GM21737 (cell line): Measurements from ENCODE around the gene AXDND1.
"Not testable (repeated sequence)": the region's sequence is repeated elsewhere in the genome, so short reads cannot be mapped to it uniquely, and the experiment has no call there.

Experiments
- ATAC-seq: cut with Tn5 transposase; IDR thresholded peaks from one replicate; pipeline ENCODE4 v1.9.1; 2021; ENCODE audit warnings: mild to moderate bottlenecking, moderate library complexity; ENCODE audit not compliant: unreplicated experiment

Gene AXDND1

DNA sequence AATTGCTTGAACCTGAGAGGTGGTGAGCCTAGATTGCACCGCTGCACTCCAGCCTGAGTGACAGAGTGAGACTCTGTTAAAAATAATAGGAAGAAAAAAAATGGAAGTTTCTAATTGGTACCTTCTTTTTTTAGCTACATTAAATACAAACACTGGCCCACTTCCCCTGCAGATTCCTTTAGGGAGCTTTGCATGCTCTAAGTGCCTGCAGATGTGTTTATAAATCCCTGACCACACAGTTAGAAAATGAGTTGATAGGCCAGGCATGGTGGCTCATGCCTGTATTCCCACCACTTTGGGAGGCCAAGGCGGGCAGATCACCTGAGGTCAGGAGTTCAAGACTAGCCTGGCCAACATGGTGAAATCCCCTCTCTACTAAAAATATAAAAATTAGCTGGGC is 4.1 kb upstream of the AXDND1 start:
- not testable (repeated sequence) for ATAC-seq

DNA sequence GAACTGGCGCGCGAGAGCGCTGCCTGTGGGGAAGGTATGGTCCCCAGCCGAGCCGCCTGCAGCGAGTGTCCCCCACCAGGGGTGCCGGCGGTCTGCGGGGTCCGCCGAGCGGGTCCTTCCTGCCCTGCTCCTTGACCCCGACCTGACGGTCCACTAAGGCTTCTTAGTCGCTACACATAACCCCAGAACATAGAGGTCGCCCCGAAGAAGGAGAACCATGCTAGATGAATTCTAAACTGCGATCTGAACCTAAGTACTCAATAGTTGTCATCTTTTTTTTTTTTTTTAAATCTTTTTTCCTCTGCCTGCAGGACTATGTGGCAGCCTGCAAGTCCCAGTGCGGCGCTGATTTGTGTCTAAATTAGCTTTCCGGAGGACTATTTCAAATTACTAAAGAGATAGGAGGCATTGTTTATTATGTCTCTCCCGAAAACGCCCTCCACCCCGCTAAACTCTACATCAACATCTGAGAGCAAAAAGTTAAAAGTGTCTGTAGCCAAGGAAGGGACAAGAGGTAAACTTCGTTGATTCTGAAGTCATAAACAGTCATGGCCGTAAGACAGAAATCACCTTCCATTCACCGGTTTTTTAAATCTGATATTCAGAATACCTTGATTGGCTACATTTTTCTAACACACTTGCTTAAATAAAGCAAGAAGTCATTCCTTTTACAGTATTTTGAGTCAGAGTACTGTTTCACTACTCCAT is 476 bp downstream of the AXDND1 start:
- peak; percentile 2 for ATAC-seq

DNA sequence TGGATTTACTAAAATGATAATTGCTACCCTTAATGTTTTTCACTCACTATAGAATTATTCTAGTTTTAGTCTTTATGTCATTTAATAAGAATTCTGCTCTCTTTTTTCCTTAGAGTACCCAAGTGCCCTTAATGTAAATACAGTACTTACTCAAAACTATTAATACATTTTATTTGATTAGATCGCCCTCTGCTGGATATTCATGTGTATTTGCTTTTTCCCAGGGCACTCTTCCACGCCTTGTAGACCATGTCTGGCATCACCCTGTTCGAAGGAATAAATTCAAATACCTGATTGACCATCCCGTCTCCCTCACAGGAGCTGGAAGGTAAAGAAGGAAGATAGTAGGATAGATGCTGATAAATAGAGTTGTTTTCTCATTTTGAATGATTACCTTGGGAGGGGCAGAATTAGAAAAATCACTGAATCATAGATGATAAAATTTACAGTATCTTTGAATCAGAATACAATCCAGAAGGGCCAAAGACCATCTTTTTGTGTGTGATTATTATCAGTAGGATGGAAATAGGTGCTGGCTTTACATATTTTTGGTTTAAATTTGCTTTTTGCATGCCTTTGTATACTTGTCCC is 4.1 kb downstream of the AXDND1 start:
- ATAC-seq: no peak

DNA sequence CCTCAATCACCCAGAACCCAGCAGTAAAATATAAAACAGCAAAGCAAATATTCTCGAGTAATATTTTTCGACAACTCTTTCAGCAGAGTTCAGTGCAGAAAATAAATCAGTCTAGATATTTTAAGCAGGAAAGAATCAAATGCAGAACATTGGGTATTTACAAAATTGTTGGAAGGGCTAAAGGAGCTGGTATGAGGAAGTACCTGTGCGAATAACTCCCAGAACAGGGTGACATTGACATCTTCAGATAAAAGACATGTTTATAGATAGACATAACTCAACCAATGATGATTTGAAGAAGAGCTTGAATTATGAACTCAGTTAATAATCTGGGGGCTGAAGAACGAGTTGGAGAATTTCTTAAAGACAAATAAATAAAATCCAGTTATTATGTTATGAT is 6.4 kb downstream of the AXDND1 start:
- no peak for ATAC-seq

DNA sequence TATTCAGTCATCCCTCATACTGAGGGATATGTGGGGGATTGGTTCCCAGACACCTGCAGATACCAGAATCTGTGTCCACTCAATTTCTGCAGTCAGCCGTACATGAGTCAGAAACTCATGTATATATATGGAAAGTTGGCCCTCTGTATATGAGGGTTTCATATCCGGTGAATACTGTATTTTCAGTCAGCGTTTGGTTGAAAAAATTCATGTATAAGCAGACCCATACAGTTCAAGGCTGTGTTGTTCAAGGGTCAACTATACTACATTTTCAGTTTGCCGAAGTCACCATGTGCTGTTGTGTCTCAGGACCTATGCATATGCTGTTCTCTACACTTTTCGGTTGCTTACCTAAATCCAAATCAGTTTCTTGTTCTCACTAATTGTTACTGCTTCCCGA is 10.5 kb downstream of the AXDND1 start:
- no peak for ATAC-seq

DNA sequence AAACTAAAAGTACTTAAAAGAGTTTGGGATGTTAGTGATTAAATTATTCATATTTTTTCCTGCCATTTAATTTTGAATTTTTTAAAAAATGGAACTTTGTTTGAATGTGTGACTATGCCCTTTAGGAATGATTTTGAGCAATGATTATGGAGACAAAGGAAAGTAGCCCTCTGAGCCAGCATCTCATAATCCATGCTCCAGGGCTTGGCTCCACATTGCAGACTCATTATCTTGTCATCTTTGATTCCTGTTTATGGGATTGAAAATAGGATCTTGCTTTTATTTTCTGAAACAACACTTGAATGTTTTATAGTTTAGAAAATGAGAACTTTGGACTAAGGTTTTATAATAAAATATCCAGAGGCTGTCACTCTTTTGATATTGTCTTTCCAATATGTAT is 14.5 kb downstream of the AXDND1 start:
- no peak for ATAC-seq

DNA sequence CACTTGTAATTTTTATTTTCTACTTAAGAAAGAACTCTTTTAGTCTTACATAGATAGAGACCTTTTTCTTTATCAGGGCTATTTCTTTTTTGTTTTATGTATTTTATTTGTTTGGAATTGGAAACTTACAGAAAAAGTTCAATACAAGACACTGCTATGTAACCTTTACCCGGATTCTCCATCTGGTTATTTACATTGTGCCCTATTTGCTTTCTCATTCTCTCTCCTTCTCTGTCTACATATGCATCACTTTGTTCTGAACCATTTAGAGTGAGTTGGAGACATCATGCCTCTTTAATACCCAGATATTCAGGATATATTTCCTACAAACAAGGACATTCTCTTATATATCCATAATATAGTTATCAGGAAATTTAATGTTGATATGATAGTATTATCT is 18.3 kb downstream of the AXDND1 start:
- ATAC-seq: no peak

DNA sequence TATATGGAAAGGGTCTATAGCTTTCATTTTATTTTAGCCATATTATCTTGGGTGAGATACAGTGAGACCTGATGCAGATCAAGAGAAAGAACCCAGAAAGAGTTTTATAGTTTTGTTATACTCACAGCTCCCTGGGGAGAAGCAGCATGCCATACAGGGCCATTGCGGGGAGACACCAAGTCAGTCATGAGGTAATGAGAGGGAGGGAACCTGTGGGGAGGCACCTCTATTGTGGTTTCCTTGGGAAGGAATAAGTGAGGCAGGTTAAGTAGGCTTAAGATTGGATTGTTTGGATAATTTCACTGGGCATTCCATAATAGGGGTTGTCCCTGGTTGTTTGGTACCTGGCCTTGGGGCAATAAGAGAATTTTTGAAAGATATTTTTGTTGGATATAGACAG is 19.7 kb downstream of the AXDND1 start:
- no peak for ATAC-seq

DNA sequence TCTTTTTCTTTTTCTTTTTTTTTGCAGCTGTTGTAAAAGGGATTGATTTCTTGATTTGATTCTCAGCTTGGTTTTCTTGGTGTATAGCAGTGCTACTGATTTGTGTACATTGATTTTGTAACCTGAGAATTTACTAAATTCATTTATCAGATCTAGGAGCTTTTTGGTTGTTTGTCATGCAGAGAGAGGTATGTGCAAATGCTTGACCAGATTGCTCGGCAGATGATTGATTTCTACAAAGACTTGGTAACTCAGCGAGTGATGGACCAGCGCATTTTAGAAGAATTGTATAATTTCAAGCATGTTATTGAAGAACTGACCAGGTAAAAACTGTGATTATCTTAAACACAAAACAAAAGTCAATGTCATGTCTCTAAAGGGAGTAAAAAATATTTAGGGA is 27.9 kb downstream of the AXDND1 start:
- no peak for ATAC-seq

DNA sequence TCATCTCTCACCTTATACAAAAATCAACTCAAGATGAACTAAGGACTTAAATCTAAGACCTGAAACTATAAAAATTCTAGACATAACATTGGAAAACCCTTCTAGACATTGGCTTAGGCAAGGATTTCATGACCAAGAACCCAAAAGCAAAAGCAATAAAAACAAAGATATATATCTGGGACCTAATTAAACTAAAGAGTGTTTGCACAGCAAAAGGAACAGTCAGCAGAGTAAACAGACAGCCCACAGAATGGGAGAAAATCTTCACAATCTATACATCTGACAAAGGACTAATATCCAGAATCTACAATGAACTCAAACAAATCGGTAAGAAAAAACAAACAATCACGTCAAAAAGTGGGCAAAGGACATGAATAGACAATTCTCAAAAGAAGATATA is 33.6 kb downstream of the AXDND1 start:
- not testable (repeated sequence) for ATAC-seq

DNA sequence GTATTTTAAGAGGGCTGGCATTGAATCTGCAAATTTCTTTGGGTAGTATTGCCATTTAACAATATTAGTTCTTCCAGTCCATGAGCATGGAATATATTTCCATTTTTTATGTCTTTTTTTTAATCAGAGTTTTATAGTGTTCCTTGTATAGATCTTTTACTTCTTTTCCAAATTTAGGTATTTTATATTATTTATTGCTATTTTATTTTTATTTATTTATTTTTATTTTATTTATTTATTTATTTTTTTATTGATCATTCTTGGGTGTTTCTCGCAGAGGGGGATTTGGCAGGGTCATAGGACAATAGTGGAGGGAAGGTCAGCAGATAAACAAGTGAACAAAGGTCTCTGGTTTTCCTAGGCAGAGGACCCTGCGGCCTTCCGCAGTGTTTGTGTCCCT is 52.0 kb downstream of the AXDND1 start:
- ATAC-seq: not testable (repeated sequence)

DNA sequence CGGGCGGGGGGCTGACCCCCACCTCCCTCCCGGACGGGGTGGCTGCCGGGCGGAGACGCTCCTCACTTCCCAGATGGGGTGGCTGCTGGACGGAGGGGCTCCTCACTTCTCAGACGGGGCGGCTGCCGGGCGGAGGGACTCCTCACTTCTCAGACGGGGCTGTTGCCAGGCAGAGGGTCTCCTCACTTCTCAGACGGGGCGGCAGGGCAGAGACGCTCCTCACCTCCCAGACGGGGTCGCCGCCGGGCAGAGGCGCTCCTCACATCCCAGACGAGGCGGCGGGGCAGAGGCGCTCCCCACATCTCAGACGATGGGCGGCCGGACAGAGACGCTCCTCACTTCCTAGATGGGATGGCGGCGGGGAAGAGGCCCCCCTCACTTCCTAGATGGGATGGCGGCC is 52.9 kb downstream of the AXDND1 start:
- ATAC-seq: not testable (repeated sequence)

DNA sequence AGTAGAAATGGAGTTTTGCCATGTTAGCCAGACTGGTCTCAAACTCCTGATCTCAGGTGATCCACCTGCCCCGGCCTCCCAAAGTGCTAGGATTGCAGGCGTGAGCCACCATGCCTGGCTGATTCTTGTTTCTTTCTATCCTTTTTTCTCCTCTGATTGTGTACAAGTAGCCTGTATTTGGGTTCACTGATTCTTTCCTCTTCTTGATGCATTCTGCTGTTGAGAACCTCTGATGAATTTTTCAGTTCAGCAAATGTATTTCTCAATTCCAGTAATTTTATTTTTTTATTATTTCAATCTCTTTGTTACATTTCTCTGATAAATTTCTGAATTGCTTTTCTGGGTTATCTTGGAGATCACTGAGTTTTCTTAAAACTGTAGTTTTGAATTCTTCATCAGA is 58.8 kb downstream of the AXDND1 start:
- no peak for ATAC-seq

DNA sequence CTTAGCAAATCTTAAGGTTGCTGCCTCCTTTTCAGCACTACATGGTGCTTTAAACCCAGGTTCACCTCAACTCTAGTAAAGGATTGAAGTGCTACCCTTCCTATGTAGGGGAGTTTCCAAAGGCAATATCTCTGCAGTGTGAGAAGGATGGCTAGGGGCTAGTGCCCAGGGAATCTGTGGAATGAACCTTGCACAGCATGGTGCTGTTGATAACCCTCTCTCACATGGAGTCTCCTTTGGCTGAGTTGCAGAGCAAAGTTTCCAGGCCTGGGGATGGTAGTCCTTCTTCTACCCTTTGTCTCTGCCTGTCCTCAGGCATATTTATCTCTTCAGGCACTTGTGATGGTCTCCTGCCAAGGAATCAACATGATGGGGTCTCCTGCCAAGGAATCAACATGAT is 59.4 kb downstream of the AXDND1 start:
- no peak for ATAC-seq

DNA sequence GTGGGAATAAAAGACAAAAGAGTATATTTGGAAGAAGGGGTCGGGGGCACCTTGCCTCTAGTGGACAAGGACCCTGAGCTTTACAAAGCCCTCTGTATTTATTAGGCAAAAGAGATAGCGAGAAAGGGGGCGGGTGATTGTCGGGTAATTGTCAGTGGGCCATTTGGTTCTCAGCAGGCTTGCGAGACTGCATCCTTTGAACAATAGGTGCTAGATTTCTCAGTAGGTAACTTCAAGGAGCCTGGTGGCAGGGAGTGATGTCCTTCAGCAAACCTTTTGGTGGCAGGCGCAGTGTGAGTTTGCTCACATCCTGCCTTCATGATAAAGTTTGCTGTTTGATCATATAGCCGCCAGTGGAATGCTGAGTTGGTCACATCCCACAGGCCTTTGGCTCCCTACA is 71.4 kb downstream of the AXDND1 start:
- no peak for ATAC-seq

DNA sequence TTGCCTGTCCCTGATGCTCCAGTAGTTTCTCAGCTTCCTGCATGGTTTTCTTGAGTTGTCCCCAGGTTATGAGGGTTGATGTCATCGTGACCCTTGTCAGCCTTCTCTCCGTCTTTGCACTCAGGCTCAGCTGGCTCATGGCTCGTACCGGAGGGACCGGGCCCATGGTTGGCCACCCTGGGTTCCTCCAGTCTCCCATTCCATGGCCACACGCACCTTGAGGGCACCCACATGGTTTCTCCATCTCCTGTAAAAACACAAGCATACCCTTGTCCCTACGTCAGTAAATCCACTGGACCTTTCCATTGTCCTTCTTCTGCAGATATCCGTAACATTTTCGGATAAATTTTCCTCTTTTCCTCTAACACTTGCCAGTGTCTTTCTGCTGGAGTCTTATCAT is 73.9 kb downstream of the AXDND1 start:
- ATAC-seq: not testable (repeated sequence)

DNA sequence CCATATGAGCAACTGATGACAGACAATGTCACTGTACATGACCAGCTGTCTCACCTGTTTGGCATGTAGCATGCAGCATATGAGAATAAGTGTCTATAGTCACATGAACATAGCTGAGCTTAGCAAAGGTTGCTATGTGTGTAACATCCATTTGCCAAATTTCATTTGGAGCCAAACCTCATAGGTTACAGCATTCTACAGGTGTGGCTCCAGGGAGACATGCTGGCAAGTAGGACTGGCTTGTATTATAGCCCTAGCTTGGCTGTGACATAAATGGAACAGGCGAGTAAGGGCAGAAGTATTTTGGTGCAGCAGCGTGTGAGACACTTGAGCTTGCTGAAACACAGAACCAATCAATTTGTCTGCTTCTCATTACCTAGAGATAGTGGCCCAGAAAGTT is 74.5 kb downstream of the AXDND1 start:
- not testable (repeated sequence) for ATAC-seq

DNA sequence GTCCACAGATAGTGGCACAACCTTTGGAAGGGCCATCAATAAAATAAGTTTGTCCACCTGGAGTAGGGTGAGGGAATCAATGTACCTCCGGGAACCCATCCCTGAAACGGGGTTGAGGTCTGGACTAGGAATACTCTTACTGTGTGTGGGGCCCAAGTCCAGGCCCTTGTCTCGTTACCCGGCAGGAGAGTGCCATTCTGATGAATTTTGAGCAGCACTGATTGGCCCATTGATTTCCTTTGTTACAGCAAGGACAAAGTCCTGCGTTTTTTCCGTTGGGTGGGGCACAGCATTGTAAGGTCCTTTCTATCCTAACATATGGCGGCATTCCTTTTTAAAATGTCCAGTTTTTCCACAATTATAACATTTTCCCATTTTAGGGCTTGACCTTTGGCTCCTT is 75.2 kb downstream of the AXDND1 start:
- ATAC-seq: no peak

DNA sequence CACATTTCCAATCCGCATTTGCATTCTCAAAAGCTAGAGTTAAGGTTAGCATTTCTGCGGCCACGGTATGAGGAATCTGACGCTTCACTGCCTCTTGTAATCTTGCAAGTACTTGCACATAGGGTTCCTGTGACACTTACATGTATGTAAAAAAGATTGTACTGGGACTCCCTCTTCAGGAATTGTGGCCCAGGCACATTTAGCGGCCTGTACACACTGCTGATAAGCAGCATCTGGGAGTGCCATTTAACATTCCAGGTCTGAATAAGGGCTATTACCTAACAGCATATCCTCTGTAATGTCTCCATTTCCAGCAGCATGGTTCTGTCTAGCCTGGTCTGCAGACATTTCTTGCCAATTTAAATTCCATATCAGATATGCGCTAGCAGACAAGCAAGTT is 75.7 kb downstream of the AXDND1 start:
- no peak for ATAC-seq

DNA sequence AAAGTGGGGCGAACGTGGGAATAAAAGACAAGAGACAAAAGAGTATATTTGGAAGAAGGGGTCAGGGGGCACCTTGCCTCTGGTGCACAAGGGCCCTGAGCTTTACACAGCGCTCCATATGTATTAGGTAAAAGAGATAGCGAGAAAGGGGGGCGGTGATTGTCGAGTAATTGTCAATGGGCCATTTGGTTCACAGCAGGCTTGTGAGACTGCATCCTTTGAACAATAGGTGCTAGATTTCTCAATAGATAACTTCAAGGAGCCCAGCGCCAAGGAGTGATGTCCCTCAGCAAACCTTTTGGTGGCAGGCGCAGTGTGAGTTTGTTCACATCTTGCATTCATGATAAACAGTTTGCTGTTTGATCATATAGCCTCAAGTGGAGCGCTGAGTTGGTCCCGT is 77.1 kb downstream of the AXDND1 start:
- not testable (repeated sequence) for ATAC-seq

DNA sequence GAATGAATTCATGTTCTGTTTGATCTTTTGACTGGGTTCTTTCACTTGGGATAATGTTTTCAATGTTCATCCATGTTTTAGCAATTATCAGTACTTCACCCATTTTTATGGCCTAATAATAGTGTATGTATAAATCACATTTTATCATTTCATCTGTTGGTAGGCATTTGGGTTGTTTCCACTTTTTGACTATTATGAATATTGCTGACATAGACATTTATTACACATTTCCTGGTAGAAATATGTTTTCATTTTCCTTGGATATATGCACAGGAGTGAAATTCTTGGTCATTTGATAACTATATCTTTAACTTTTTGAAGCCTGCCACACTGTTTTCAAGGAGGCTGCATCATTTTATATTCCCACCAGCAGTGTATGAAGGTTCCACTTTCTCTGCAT is 79.8 kb downstream of the AXDND1 start:
- ATAC-seq: no peak

DNA sequence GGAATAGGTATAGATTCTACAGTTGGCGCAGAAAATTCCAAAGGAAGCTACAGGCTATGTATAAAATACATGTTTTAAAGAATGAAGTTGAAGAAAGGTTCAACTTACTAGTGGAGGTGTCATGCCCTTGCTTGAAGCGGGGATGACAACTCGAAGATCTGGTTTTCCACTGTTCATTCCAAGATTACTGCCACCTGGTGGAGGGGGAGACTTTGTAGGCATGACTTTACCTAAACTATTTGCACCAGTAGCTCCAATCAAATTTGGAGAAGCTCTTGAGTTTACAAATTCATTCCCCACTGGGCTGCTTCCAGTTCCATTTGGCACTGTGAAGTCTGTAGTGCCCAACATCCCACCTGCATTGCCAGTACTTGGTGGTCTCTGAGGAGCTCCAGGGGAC is 81.7 kb downstream of the AXDND1 start:
- no peak for ATAC-seq
